Measurements from ENCODE around the gene BCAS2. TPM values are rescaled to one million over a fixed set of nuclear protein-coding genes. Genes with fewer than 3 reads are reported as not detected.

The BCAS2 gene
- total RNA-seq, 4 donors from 2014 or later, result 32.5 to 41.8 (median 36.6) TPM

DNA sequence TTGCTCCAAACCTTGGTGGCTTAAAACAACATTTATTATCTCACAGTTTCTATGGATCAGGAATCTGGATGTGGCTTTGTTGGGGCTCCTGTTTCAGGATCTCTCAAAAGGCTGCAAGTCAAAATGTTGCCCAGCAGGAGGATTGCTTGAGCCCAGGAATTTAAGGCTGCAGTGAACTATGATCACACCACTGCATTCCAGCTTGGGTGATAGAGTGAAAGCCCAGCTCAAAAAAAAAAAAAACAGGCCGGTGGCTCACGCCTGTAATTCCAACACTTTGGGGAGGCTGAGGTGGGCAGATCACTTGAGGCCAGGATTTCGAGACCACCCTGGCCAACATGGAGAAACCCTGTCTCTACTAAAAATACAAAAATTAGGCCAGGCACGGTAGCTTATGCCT is 30.0 kb downstream of the BCAS2 start:
- TF ChIP-seq EP300 (IDR thresholded peaks at IDR 0.05) (no peak), POLR2A (IDR thresholded peaks at IDR 0.05) (no peak)
- TF ChIP-seq, protein P1, sequence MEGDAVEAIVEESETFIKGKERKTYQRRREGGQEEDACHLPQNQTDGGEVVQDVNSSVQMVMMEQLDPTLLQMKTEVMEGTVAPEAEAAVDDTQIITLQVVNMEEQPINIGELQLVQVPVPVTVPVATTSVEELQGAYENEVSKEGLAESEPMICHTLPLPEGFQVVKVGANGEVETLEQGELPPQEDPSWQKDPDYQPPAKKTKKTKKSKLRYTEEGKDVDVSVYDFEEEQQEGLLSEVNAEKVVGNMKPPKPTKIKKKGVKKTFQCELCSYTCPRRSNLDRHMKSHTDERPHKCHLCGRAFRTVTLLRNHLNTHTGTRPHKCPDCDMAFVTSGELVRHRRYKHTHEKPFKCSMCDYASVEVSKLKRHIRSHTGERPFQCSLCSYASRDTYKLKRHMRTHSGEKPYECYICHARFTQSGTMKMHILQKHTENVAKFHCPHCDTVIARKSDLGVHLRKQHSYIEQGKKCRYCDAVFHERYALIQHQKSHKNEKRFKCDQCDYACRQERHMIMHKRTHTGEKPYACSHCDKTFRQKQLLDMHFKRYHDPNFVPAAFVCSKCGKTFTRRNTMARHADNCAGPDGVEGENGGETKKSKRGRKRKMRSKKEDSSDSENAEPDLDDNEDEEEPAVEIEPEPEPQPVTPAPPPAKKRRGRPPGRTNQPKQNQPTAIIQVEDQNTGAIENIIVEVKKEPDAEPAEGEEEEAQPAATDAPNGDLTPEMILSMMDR (IDR thresholded peaks at IDR 0.05), result no peak
- H3K36me3 ChIP-seq, result no peaks in the 10 kb centered on the region
- WGBS, 2 donors (ENCODE audit: low coverage in 1 of 2), result 78 to 91% methylated on average over 4 of the region's 4 CpGs
- no peak overlapping the region for H3K27ac ChIP-seq
- no peak overlapping the region for H3K4me3 ChIP-seq
- no peak for ATAC-seq
- H3K4me1 ChIP-seq, result no peaks in the 10 kb centered on the region
- H3K27me3 ChIP-seq, result no peaks in the 10 kb centered on the region
- H3K9me3 ChIP-seq, result no peaks in the 10 kb centered on the region

DNA sequence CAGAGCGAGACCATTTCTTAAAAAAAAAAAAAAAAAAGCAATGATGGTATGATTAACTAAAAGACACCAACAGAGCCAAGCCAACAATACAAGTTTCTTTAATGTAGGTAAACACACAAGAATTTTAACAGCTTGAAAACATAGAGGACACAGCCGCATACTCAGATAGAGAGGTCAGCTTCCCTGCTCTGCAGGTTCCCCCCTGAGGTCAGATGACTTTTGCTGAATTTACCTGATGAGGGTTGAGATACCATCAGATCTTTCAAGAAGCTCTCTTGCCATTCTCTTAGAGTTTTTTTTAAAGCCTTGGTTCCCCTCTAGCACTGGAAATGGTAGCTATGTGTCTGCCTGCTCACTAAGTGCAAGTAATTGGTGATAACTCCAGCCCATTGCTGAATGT is 31.1 kb downstream of the BCAS2 start:
- H3K27ac ChIP-seq, result no peak overlapping the region
- no peaks in the 10 kb centered on the region for H3K36me3 ChIP-seq
- no peak for ATAC-seq
- no peaks in the 10 kb centered on the region for H3K4me1 ChIP-seq
- no peak for TF ChIP-seq POLR2A (IDR thresholded peaks at IDR 0.05)
- no peak for TF ChIP-seq POLR2AphosphoS5 (IDR thresholded peaks at IDR 0.05)
- TF ChIP-seq EP300 (IDR thresholded peaks at IDR 0.05), result no peak
- TF ChIP-seq, protein P1 (IDR thresholded peaks at IDR 0.05), result no peak
- no peak overlapping the region for H3K4me3 ChIP-seq
- WGBS, 2 donors (ENCODE audit: low coverage in 1 of 2), result 83 to 92% methylated on average over 1 of the region's 2 CpGs
- H3K27me3 ChIP-seq, result no peaks in the 10 kb centered on the region
- no peaks in the 10 kb centered on the region for H3K9me3 ChIP-seq

DNA sequence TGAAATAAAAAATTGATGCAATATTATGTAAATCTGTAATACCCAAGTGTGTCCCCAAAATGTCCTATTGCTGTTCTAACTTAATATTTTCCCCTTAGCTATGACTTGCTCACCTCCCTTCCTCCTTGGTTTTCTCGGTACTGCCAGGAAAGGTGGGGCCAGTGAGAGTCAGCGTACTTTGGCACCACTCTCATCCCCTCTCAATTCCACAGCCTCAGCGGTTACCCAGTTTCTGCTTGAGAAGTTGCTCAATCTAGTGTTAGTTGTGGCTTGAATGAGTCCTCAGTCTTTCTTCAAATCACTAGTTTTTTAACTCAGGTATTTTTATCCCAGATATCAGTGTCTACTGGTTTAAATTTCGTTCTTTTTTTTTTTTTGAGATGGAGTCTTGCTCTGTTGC is 32.3 kb downstream of the BCAS2 start:
- H3K36me3 ChIP-seq, result no peaks in the 10 kb centered on the region
- H3K27ac ChIP-seq, result no peak overlapping the region
- 69 to 93% methylated on average over 4 of the region's 4 CpGs for whole genome bisulfite sequencing, 2 donors (ENCODE audit: low coverage in 1 of 2)
- no peak overlapping the region for H3K4me3 ChIP-seq
- H3K4me1 ChIP-seq, result no peaks in the 10 kb centered on the region
- no peaks in the 10 kb centered on the region for H3K9me3 ChIP-seq
- TF ChIP-seq POLR2AphosphoS5 (IDR thresholded peaks at IDR 0.05) (no peak), POLR2A (IDR thresholded peaks at IDR 0.05) (no peak), EP300 (IDR thresholded peaks at IDR 0.05) (no peak)
- TF ChIP-seq, protein P1 (IDR thresholded peaks at IDR 0.05), result no peak
- ATAC-seq, result no peak
- H3K27me3 ChIP-seq, result no peaks in the 10 kb centered on the region

DNA sequence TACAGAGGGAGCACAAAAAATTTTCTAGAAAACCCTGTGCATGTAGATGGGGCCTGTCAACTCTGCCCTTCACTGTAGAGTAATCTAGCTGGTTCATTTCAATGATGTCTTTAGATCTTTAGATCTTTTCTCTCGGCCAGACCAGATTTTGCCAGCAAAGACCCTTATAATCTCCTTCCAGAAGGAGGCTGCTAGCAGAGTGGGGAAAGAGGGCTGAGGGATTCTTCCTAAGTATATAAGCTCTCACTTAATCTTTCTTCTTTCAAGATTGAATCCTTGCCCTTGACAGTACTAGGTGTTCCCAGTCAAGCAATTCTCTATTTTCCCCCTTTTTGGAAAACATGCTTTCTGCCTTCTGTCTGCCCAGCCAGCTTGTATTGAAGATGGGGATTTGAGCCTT is 34.3 kb downstream of the BCAS2 start:
- ATAC-seq, result no peak
- WGBS, 2 donors (ENCODE audit: low coverage in 1 of 2), result 67 to 71% methylated on average over 1 of the region's 1 CpG
- Histone ChIP-seq H3K27ac (no peak overlapping the region), H3K4me1 (no peaks in the 10 kb centered on the region), H3K27me3 (no peaks in the 10 kb centered on the region), H3K4me3 (no peak overlapping the region), H3K36me3 (no peaks in the 10 kb centered on the region), H3K9me3 (no peaks in the 10 kb centered on the region)
- no peak for TF ChIP-seq EP300 (IDR thresholded peaks at IDR 0.05)
- no peak for TF ChIP-seq POLR2AphosphoS5 (IDR thresholded peaks at IDR 0.05)
- no peak for TF ChIP-seq POLR2A (IDR thresholded peaks at IDR 0.05)
- TF ChIP-seq, protein P1 (IDR thresholded peaks at IDR 0.05), result no peak

DNA sequence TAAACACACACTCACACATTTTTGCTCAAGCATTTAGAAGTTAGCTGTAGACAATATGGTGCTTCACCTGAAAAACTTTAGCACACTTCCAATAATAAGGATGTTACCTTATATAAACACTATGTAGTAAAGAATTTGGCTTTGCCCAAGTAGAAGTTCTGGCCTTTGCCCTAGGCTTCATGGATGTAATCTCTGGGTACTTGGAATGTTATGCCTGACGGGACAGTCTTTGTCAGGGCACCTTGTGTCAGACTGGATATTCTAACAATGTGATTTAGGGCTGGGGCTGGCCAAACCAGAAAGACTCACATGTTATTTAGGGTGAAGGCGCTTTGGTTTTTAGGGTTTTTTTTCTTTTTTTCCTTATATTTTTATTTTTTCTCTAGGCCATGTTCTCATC is 35.6 kb downstream of the BCAS2 start:
- Histone ChIP-seq H3K9me3 (no peaks in the 10 kb centered on the region), H3K36me3 (no peaks in the 10 kb centered on the region), H3K27me3 (no peaks in the 10 kb centered on the region), H3K4me1 (no peaks in the 10 kb centered on the region), H3K27ac (no peak overlapping the region), H3K4me3 (no peak overlapping the region)
- ATAC-seq, result no peak
- TF ChIP-seq POLR2A (IDR thresholded peaks at IDR 0.05) (no peak), POLR2AphosphoS5 (IDR thresholded peaks at IDR 0.05) (no peak), EP300 (IDR thresholded peaks at IDR 0.05) (no peak)
- TF ChIP-seq, protein P1 (IDR thresholded peaks at IDR 0.05), result no peak
- WGBS, 2 donors (ENCODE audit: low coverage in 1 of 2), result 70 to 75% methylated on average over 2 of the region's 2 CpGs
